ENCODE measurements around the gene MCTP1. TPM values are rescaled to one million over a fixed set of nuclear protein-coding genes. Genes with fewer than 3 reads are reported as not detected.

Gene MCTP1
- polyA plus RNA-seq, 1 donor from 2014 or later = 1.9 TPM

- no peak overlapping the region for H3K4me3 ChIP-seq (ENCODE audit: low read length)
- H3K27ac ChIP-seq (ENCODE audit: low read length) = no peak overlapping the region
- H3K36me3 ChIP-seq (ENCODE audit: insufficient read depth, low read length) = no peaks in the 10 kb centered on the region
- H3K9me3 ChIP-seq (ENCODE audit: low read length) = no peaks in the 10 kb centered on the region
- H3K4me2 ChIP-seq (ENCODE audit: low read length) = no peak overlapping the region
- no peaks in the 10 kb centered on the region for H3K27me3 ChIP-seq (ENCODE audit: insufficient read depth, low read depth, low read length)
- H3K9me2 ChIP-seq (ENCODE audit: insufficient read depth, low read length) = no peaks in the 10 kb centered on the region
- no peak overlapping the region for H3K9ac ChIP-seq (ENCODE audit: low read length)
- H3F3A ChIP-seq (ENCODE audit: insufficient read depth, low read length, poor library complexity, severe bottlenecking) = no peaks in the 10 kb centered on the region
- H2AFZ ChIP-seq (ENCODE audit: low read depth, low read length) = no peak overlapping the region
- H4K20me1 ChIP-seq (ENCODE audit: insufficient read depth) = no peaks in the 10 kb centered on the region
- H3K79me2 ChIP-seq (replicated peaks; ENCODE audit: insufficient read depth, low read length) = no peaks in the 10 kb centered on the region
- TF ChIP-seq REST (IDR thresholded peaks at IDR 0.05; ENCODE audit: borderline replicate concordance) (no peak), CTCF (IDR thresholded peaks at IDR 0.05; ENCODE audit: poor library complexity, severe bottlenecking) (no peak), POLR2AphosphoS5 (IDR thresholded peaks at IDR 0.05) (no peak), EZH2 (IDR thresholded peaks at IDR 0.05; ENCODE audit: borderline replicate concordance, insufficient read depth, low read length, poor library complexity, severe bottlenecking) (no peak), TAF1 (IDR thresholded peaks at IDR 0.05; ENCODE audit: low read depth) (no peak), RAD21 (conservative IDR thresholded peaks at IDR 0.05) (no peak), MXI1 (conservative IDR thresholded peaks at IDR 0.05; ENCODE audit: poor library complexity, severe bottlenecking) (no peak), SMC3 (conservative IDR thresholded peaks at IDR 0.05; ENCODE audit: poor library complexity) (no peak), EP300 (conservative IDR thresholded peaks at IDR 0.05; ENCODE audit: poor library complexity, severe bottlenecking) (no peak)
Observed at GRCh38 chr5:95035891-95036685, 248.8 kb downstream of the MCTP1 start.

- H3K9me2 ChIP-seq (ENCODE audit: insufficient read depth, low read length) = no peaks in the 10 kb centered on the region
- no peaks in the 10 kb centered on the region for H3F3A ChIP-seq (ENCODE audit: insufficient read depth, low read length, poor library complexity, severe bottlenecking)
- no peaks in the 10 kb centered on the region for H3K9me3 ChIP-seq (ENCODE audit: low read length)
- H3K79me2 ChIP-seq (replicated peaks; ENCODE audit: insufficient read depth, low read length) = no peaks in the 10 kb centered on the region
- TF ChIP-seq CTCF (IDR thresholded peaks at IDR 0.05; ENCODE audit: poor library complexity, severe bottlenecking) = no peak
- no peak for TF ChIP-seq MXI1 (conservative IDR thresholded peaks at IDR 0.05; ENCODE audit: poor library complexity, severe bottlenecking)
- TF ChIP-seq RAD21 (conservative IDR thresholded peaks at IDR 0.05) = no peak
- no peak for TF ChIP-seq SMC3 (conservative IDR thresholded peaks at IDR 0.05; ENCODE audit: poor library complexity)
- no peak for TF ChIP-seq POLR2AphosphoS5 (IDR thresholded peaks at IDR 0.05)
- TF ChIP-seq TAF1 (IDR thresholded peaks at IDR 0.05; ENCODE audit: low read depth) = no peak
- TF ChIP-seq EP300 (conservative IDR thresholded peaks at IDR 0.05; ENCODE audit: poor library complexity, severe bottlenecking) = no peak
- no peak for TF ChIP-seq REST (IDR thresholded peaks at IDR 0.05; ENCODE audit: borderline replicate concordance)
- TF ChIP-seq EZH2 (IDR thresholded peaks at IDR 0.05; ENCODE audit: borderline replicate concordance, insufficient read depth, low read length, poor library complexity, severe bottlenecking) = no peak
- H3K4me3 ChIP-seq (ENCODE audit: low read length) = no peak overlapping the region
- H3K4me2 ChIP-seq (ENCODE audit: low read length) = no peak overlapping the region
- H3K27ac ChIP-seq (ENCODE audit: low read length) = no peak overlapping the region
- H3K36me3 ChIP-seq (ENCODE audit: insufficient read depth, low read length) = no peaks in the 10 kb centered on the region
- H3K9ac ChIP-seq (ENCODE audit: low read length) = no peak overlapping the region
- no peaks in the 10 kb centered on the region for H4K20me1 ChIP-seq (ENCODE audit: insufficient read depth)
- H2AFZ ChIP-seq (ENCODE audit: low read depth, low read length) = no peak overlapping the region
- H3K27me3 ChIP-seq (ENCODE audit: insufficient read depth, low read depth, low read length) = no peaks in the 10 kb centered on the region
Observed at GRCh38 chr5:95032801-95033200, 252.1 kb downstream of the MCTP1 start.

Data from neural cell (in vitro differentiated cells).